WTC11 (cell line): ENCODE data around the gene SDE2. TPM values are rescaled to one million over a fixed set of nuclear protein-coding genes. Genes with fewer than 3 reads are reported as not detected.

Source experiments
- ATAC-seq: fragments of 200-7000 bp; cut with Tn5 transposase; 2 replicates; pipeline ENCODE4 v1.10.0; 2021; ENCODE audit warnings: mild to moderate bottlenecking, moderate library complexity
- CTCF ChIA-PET: fragments of 300-600 bp; sonication (Branson Sonifier 250); formaldehyde crosslinking; loops from one replicate; lab custom pipeline; 2021; ENCODE audit warnings: antibody characterized with exemption; lab: Charles Lee
- POLR2A ChIA-PET: fragments of 350-600 bp; sonication (Branson Sonifier 250); formaldehyde crosslinking; loops from one replicate; lab custom pipeline; 2021; ENCODE audit warnings: antibody characterized with exemption; lab: Charles Lee
- DNase-seq: peaks from one replicate; pipeline ENCODE4 v3.0.0; 2021; ENCODE audit warnings: low spot score
- H3K27ac Mint-ChIP-seq: 2 replicates; pipeline ENCODE4 v1.8.0; 2021; ENCODE audit warnings: mixed read lengths
- H3K27me3 Mint-ChIP-seq: 2 replicates; pipeline ENCODE4 v1.8.0; 2021; ENCODE audit warnings: low read depth, mild to moderate bottlenecking, moderate library complexity, mixed read lengths
- H3K36me3 Mint-ChIP-seq: 2 replicates; pipeline ENCODE4 v1.8.0; 2021; ENCODE audit warnings: mixed read lengths
- H3K4me1 Mint-ChIP-seq: 2 replicates; pipeline ENCODE4 v1.8.0; 2022; ENCODE audit warnings: mixed read lengths
- H3K4me3 Mint-ChIP-seq: 2 replicates; pipeline ENCODE4 v1.8.0; 2021; ENCODE audit warnings: mild to moderate bottlenecking, moderate library complexity, mixed read lengths
- H3K9me3 Mint-ChIP-seq: 2 replicates; pipeline ENCODE4 v1.8.0; 2021; ENCODE audit warnings: mixed read lengths
- AFF4 ChIP-seq: sonication (generic); formaldehyde crosslinking; IDR thresholded peaks from 2 replicates; pipeline ENCODE4 v1.8.1; 2023; ENCODE audit warnings: mild to moderate bottlenecking, missing genetic modification reagents, borderline replicate concordance
- ARID4B ChIP-seq: sonication (generic); formaldehyde crosslinking; IDR thresholded peaks from 2 replicates; pipeline ENCODE4 v1.8.0; 2023; ENCODE audit warnings: missing genetic modification reagents, mild to moderate bottlenecking, borderline replicate concordance
- ATF3 ChIP-seq: sonication (generic); formaldehyde crosslinking; conservative IDR thresholded peaks from 2 replicates; pipeline ENCODE4 v1.8.1; 2022; ENCODE audit warnings: mild to moderate bottlenecking, missing genetic modification reagents
- E2F4 ChIP-seq: sonication (generic); formaldehyde crosslinking; IDR thresholded peaks from 2 replicates; pipeline ENCODE4 v1.8.1; 2022; ENCODE audit warnings: low read depth, mild to moderate bottlenecking, moderate library complexity, missing genetic modification reagents, borderline replicate concordance
- ETV6 ChIP-seq: sonication (generic); formaldehyde crosslinking; IDR thresholded peaks from 2 replicates; pipeline ENCODE4 v1.8.1; 2022; ENCODE audit warnings: mild to moderate bottlenecking, missing genetic modification reagents
- GRHL2 ChIP-seq: fragments of 250-450 bp; sonication (Bioruptor Pico); IDR thresholded peaks from 2 replicates; pipeline ENCODE4 v1.8.0; 2022; ENCODE audit warnings: mild to moderate bottlenecking, moderate library complexity; ENCODE audit not compliant: insufficient replicate concordance, severe bottlenecking
- JUN ChIP-seq: sonication (generic); formaldehyde crosslinking; IDR thresholded peaks from 2 replicates; pipeline ENCODE4 v1.8.0; 2023; ENCODE audit warnings: mild to moderate bottlenecking, missing genetic modification reagents
- SMAD4 ChIP-seq: sonication (generic); formaldehyde crosslinking; IDR thresholded peaks from 2 replicates; pipeline ENCODE4 v1.8.0; 2022; ENCODE audit warnings: mild to moderate bottlenecking, missing genetic modification reagents
- SOX15 ChIP-seq: fragments of 250-450 bp; sonication (Bioruptor Pico); IDR thresholded peaks from 2 replicates; pipeline ENCODE4 v1.9.0; 2021; ENCODE audit warnings: mild to moderate bottlenecking
- TEAD1 ChIP-seq: sonication (generic); formaldehyde crosslinking; IDR thresholded peaks from 2 replicates; pipeline ENCODE4 v1.8.0; 2022; ENCODE audit warnings: mild to moderate bottlenecking, missing genetic modification reagents
- TP53 ChIP-seq: sonication (generic); formaldehyde crosslinking; IDR thresholded peaks from 2 replicates; pipeline ENCODE4 v1.8.1; 2023; ENCODE audit warnings: mild to moderate bottlenecking, missing genetic modification reagents
- USF1 ChIP-seq: sonication (generic); formaldehyde crosslinking; IDR thresholded peaks from 2 replicates; pipeline ENCODE4 v1.8.0; 2022; ENCODE audit warnings: mild to moderate bottlenecking, missing genetic modification reagents
- USF2 ChIP-seq: sonication (generic); formaldehyde crosslinking; IDR thresholded peaks from 2 replicates; pipeline ENCODE4 v1.8.1; 2023; ENCODE audit warnings: mild to moderate bottlenecking, missing genetic modification reagents, moderate library complexity
- ZBTB21 ChIP-seq: sonication (generic); formaldehyde crosslinking; IDR thresholded peaks from 2 replicates; pipeline ENCODE4 v1.8.1; 2023; ENCODE audit warnings: mild to moderate bottlenecking, missing genetic modification reagents, borderline replicate concordance
- ZMAT4 ChIP-seq: fragments of 250-450 bp; sonication (Bioruptor Pico); IDR thresholded peaks from 2 replicates; pipeline ENCODE4 v1.9.0; 2021; ENCODE audit warnings: mild to moderate bottlenecking
- ZNF532 ChIP-seq: fragments of 250-450 bp; sonication (Bioruptor Pico); IDR thresholded peaks from 2 replicates; pipeline ENCODE4 v1.9.0; 2021; ENCODE audit warnings: mild to moderate bottlenecking, borderline replicate concordance
- ZNF671 ChIP-seq: fragments of 250-450 bp; sonication (Bioruptor Pico); IDR thresholded peaks from 2 replicates; pipeline ENCODE4 v1.8.0; 2021; ENCODE audit warnings: mild to moderate bottlenecking
- total RNA-seq: library from RNA; stranded (reverse); gene quantifications from 3 replicates; pipeline ENCODE4 v1.2.3, GENCODE V29; 2021

The SDE2 gene
- total RNA-seq, 1 experiment from 2014 or later: 17.2 TPM

GRCh38 chr1:225998560-225999226 lies 450 bp downstream of the SDE2 start (continued):
- TF ChIP-seq ARID4B (no peak), TEAD1 (CRISPR knock-in tag) (no peak; the same call in 1 of the 2 replicates), SOX15 (CRISPR knock-in tag) (no peak), ATF3 (CRISPR knock-in tag) (no peak), SMAD4 (CRISPR knock-in tag) (no peak), ETV6 (CRISPR knock-in tag) (no peak), USF1 (CRISPR knock-in tag) (no peak)

- no peak overlapping the region; the same call in 1 of the 2 replicates for H3K27ac Mint-ChIP-seq
- H3K36me3 Mint-ChIP-seq: peaks cover 22% of the 10 kb centered on the region
- H3K27me3 Mint-ChIP-seq: no peaks in the 10 kb centered on the region
- no peak for ATAC-seq
- no peak for DNase-seq
- ChIA-PET CTCF (interaction anchor here (3.2 kb wide), 1 partner anchor 10 kb away, joined by 13 read pairs; no protein-coding TSS in a partner anchor), POLR2A (no interaction called here)
- peaks cover 17% of the 10 kb centered on the region for H3K4me1 Mint-ChIP-seq
- 0 out of 2 replicates have a peak overlapping the region, but pooled peaks have one; percentile 20 for H3K4me3 Mint-ChIP-seq
- no peaks in the 10 kb centered on the region for H3K9me3 Mint-ChIP-seq
- TF ChIP-seq USF2 (no peak), JUN (CRISPR knock-in tag) (no peak), ZMAT4 (CRISPR knock-in tag) (no peak), ZNF532 (CRISPR knock-in tag) (no peak), ZNF671 (no peak), AFF4 (CRISPR knock-in tag) (no peak), E2F4 (CRISPR knock-in tag) (no peak), ZBTB21 (CRISPR knock-in tag) (no peak), GRHL2 (CRISPR knock-in tag) (no peak), TP53 (CRISPR knock-in tag) (no peak)
These were observed 2.1 kb downstream of the SDE2 start for GRCh38 chr1:225996946-225997545.
